Keratinocyte (primary cell): ENCODE results near the gene DCHS2.

ENCODE experiments used
- EZH2 ChIP-seq: IDR thresholded peaks from one replicate; pipeline ENCODE4 v1.6.1; 2012; ENCODE audit warnings: inconsistent platforms, mild to moderate bottlenecking, low read length, moderate library complexity
- TF ChIP-seq, protein P1 (sequence below), 3 experiments: IDR thresholded peaks in 1 of 3; conservative IDR thresholded peaks in 1 of 3; optimal IDR thresholded peaks in 1 of 3; 2 replicates in 2 of 3; 3 replicates in 1 of 3; pipeline versions ENCODE3 to v1.5.1; 2011; ENCODE audit warnings: low read length in 3 of 3, mild to moderate bottlenecking in 3 of 3, moderate library complexity in 2 of 3, control low read depth in 1 of 3, inconsistent platforms in 1 of 3; ENCODE audit not compliant: insufficient read depth in 2 of 3; ENCODE audit errors: extremely low read depth in 1 of 3

DNA sequence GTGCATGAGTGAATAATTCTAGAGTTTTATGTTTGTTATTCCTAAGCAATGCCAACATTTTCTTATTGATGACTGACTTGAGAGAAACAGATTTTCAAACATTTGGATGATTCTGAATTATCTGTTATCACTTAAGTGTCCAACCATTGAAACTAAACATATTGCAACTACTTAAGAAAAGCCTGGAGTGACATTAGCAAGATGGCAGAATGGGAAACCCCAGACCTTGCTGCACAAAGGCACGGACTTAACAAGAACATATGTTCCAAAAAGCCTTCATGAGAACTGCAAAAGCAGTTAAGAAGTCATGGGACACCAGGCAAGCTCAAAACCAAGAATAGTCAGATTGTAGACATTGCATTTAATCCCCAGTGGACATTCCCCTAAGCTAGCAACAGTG is 215.1 kb downstream of the DCHS2 start:
- TF ChIP-seq, protein P1, sequence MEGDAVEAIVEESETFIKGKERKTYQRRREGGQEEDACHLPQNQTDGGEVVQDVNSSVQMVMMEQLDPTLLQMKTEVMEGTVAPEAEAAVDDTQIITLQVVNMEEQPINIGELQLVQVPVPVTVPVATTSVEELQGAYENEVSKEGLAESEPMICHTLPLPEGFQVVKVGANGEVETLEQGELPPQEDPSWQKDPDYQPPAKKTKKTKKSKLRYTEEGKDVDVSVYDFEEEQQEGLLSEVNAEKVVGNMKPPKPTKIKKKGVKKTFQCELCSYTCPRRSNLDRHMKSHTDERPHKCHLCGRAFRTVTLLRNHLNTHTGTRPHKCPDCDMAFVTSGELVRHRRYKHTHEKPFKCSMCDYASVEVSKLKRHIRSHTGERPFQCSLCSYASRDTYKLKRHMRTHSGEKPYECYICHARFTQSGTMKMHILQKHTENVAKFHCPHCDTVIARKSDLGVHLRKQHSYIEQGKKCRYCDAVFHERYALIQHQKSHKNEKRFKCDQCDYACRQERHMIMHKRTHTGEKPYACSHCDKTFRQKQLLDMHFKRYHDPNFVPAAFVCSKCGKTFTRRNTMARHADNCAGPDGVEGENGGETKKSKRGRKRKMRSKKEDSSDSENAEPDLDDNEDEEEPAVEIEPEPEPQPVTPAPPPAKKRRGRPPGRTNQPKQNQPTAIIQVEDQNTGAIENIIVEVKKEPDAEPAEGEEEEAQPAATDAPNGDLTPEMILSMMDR (optimal IDR thresholded peaks at IDR 0.05 in 1 of 3, IDR thresholded peaks at IDR 0.05 in 1 of 3, conservative IDR thresholded peaks at IDR 0.05 in 1 of 3; ENCODE audit: extremely low read depth in 1 of 3, insufficient read depth in 2 of 3, low read length in 3 of 3): no peak
- TF ChIP-seq EZH2: no peak
